Heart right ventricle (tissue), 16 donors: ENCODE results near the gene IL20RA. TPM values are rescaled to one million over a fixed set of nuclear protein-coding genes. Genes with fewer than 3 reads are reported as not detected.
"Not testable (repeated sequence)": the region's sequence is repeated elsewhere in the genome, so short reads cannot be mapped to it uniquely, and the experiment has no call there.

Experiments used
- ATAC-seq, 8 donors: fragments of 200-7000 bp; cut with Tn5 transposase; one replicate each; pipeline ENCODE4 v1.9.1; 2020; ENCODE audit warnings: mild to moderate bottlenecking in 8 of 8, moderate library complexity in 8 of 8, moderate number of reproducible peaks in 1 of 8
- DNase-seq, 2 donors: peaks; one replicate each; pipeline ENCODE4 v3.0.0-alpha.2; 2020
- H3K27ac ChIP-seq, 10 donors: fragments of 200-600 bp; sonication (generic) in 2 of 10; one replicate each; pipeline versions ENCODE4 v1.5.0 to v1.8.0; 2020 to 2022; ENCODE audit warnings: mild to moderate bottlenecking in 3 of 10
- H3K27me3 ChIP-seq, 7 donors: fragments of 200-600 bp; one replicate each; pipeline ENCODE4 v1.8.0; 2021 to 2022; ENCODE audit warnings: mild to moderate bottlenecking in 2 of 7
- H3K36me3 ChIP-seq, 9 donors: fragments of 200-600 bp; sonication (generic) in 1 of 9; one replicate each; pipeline versions ENCODE4 v1.5.0 to v1.8.0; 2020 to 2022; ENCODE audit warnings: mild to moderate bottlenecking in 2 of 9
- H3K4me1 ChIP-seq, 9 donors: fragments of 200-600 bp; sonication (generic) in 1 of 9; one replicate each; pipeline versions ENCODE4 v1.5.0 to v1.8.0; 2020 to 2022; ENCODE audit warnings: mild to moderate bottlenecking in 4 of 9
- H3K4me3 ChIP-seq, 10 donors: fragments of 200-600 bp; sonication (generic) in 2 of 10; one replicate each; pipeline versions ENCODE4 v1.5.0 to v1.8.0; 2020 to 2022; ENCODE audit warnings: mild to moderate bottlenecking in 7 of 10, moderate library complexity in 2 of 10
- H3K9me3 ChIP-seq, 11 donors: fragments of 200-600 bp in 10 of 11; sonication (generic) in 2 of 11; one replicate each; pipeline versions ENCODE4 v1.5.0 to v1.8.0; 2013 to 2022; ENCODE audit warnings: mild to moderate bottlenecking in 2 of 11, control low read depth in 1 of 11, moderate library complexity in 1 of 11
- CTCF ChIP-seq, 9 donors: fragments of 200-600 bp; sonication (generic) in 2 of 9; IDR thresholded peaks; one replicate each; pipeline versions ENCODE4 v1.5.0 to v1.8.0; 2021 to 2022; ENCODE audit warnings: antibody characterized with exemption in 9 of 9, mild to moderate bottlenecking in 5 of 9, moderate library complexity in 1 of 9
- WGBS, 2 donors: extraction: QIAGEN DNeasy Blood & Tissue Kit; methylation state at CpG; one replicate each; pipeline ENCODE4 v1.1.7; 2013; ENCODE audit warnings: inconsistent platforms in 1 of 2; 5-methylcytosine and 5-hydroxymethylcytosine counted together
- intact Hi-C, 10 donors: fragments of 100-400 bp; cut with DNase I; formaldehyde crosslinking; loops; one replicate each; pipeline versions ENCODE4 v1.11.1 to v1.14.2; 2022
- polyA plus RNA-seq, 2 donors: library from polyadenylated mRNA; stranded (reverse); fragments of 200-250 nt; gene quantifications; one replicate each; pipeline ENCODE4 v1.2.3, GENCODE V29; 2013
- total RNA-seq, 10 donors: library from RNA; stranded (reverse); fragmentation: NEBNext Ultra II Directional in 3 of 10; extraction: Animal tissue kit (Norgen Biotek cat#: 25700) in 3 of 10; gene quantifications; one replicate each; pipeline versions ENCODE4 v1.2.1 to v1.2.4, GENCODE V29; 2021 to 2023
- donor health status: Arrhythmogenic right ventricular cardiomyopathy.
- donor health status: ischemic (EF 13 %, LVEDD 7.1; RV severe dilation, severe dysfunction).
- donor health status: healthy with polysubstance abuse.
- donor health status: DM: no; HTN: yes; CAD: no.
- donor health status: DM: no; HTN: no; CAD: no.
- donor health status: ischemic (EF 25% LVEDD 6.9; RV normal size, moderate dysfunction).
- donor health status: ischemic (EF 25% LVEDD 5.7; RV mildly dilated, moderate dysfunction).
- donor health status: healthy.
- donor health status: DM: yes; HTN: yes; CAD: no.
- donor health status: Ischemic cardiomyopathy.
- donor health status: ischemic (EF 35%, LVEDD 5.7; RV mildly dilated, moderate dysfunction).
- donor health status: nonischemic (EF 11% LVEDD 7.7; RV severe dilation, severe dysfunction).
- donor health status: DM: yes; HTN: yes; CAD: no.
- donor health status: PGD.
- donor health status: ischemic (EF 29% LVEDD 5.4; RV normal size, mild dysfunction).
- donor health status: nonischemic (EF 23%, LVEDD 6.1; RV moderate dilation, normal function).

IL20RA gene
- total and polyA plus RNA-seq, 12 donors, result 0.28 to 15.4 (median 2.1) TPM

- WGBS, 2 donors, result 91% methylated on average over 4 of the region's 4 CpGs
- intact Hi-C loops, result loop anchor here in 1 of 10 donors (10.0 kb wide), 1 partner anchor 331 kb away; no protein-coding TSS in a partner anchor
- Histone ChIP-seq H3K4me3 (no peak overlapping the region), H3K9me3 (no peaks in the 10 kb centered on the region), H3K4me1 (no peaks in the 10 kb centered on the region), H3K27me3 (no peaks in the 10 kb centered on the region), H3K36me3 (no peaks in the 10 kb centered on the region), H3K27ac (no peak overlapping the region)
- ATAC-seq, result no peak
- no peak for DNase-seq
- no peak for TF ChIP-seq CTCF (IDR thresholded peaks at IDR 0.05)
Observed at GRCh38 chr6:137084090-137084489, 39.3 kb upstream of the IL20RA start.

- no peak for DNase-seq
- no peaks in the 10 kb centered on the region for H3K9me3 ChIP-seq
- ATAC-seq, result no peak
- no peaks in the 10 kb centered on the region for H3K36me3 ChIP-seq
- H3K27ac ChIP-seq, result no peak overlapping the region
- intact Hi-C loops, result loop anchor here in 1 of 10 donors (10.0 kb wide), 1 partner anchor 333 kb away; no protein-coding TSS in a partner anchor
- no peaks in the 10 kb centered on the region for H3K4me1 ChIP-seq
- no peaks in the 10 kb centered on the region for H3K27me3 ChIP-seq
- no peak overlapping the region for H3K4me3 ChIP-seq
- WGBS, 2 donors, result 89 to 97% methylated on average over 3 of the region's 3 CpGs
- TF ChIP-seq CTCF (IDR thresholded peaks at IDR 0.05), result no peak
Observed at GRCh38 chr6:137081997-137082396, 37.2 kb upstream of the IL20RA start.

- intact Hi-C loops, result loop anchor here in 1 of 10 donors (10.0 kb wide), 1 partner anchor 334 kb away; no protein-coding TSS in a partner anchor
- no peaks in the 10 kb centered on the region for H3K9me3 ChIP-seq
- H3K27me3 ChIP-seq, result no peaks in the 10 kb centered on the region
- ATAC-seq, result no peak
- H3K36me3 ChIP-seq, result no peaks in the 10 kb centered on the region
- TF ChIP-seq CTCF (IDR thresholded peaks at IDR 0.05), result no peak
- no peak overlapping the region for H3K4me3 ChIP-seq
- H3K4me1 ChIP-seq, result no peaks in the 10 kb centered on the region
- no peak overlapping the region for H3K27ac ChIP-seq
- DNase-seq, result no peak
- 70 to 71% methylated on average over 4 of the region's 4 CpGs for WGBS, 2 donors
Observed at GRCh38 chr6:137080711-137081110, 35.9 kb upstream of the IL20RA start.

- Histone ChIP-seq H3K4me3 (no peak overlapping the region), H3K27ac (no peak overlapping the region), H3K27me3 (peaks cover 0 to 5% (median 0%) of the 10 kb centered on the region in 7 donors), H3K36me3 (no peaks in the 10 kb centered on the region), H3K9me3 (peaks cover 0 to 15% (median 0%) of the 10 kb centered on the region in 11 donors), H3K4me1 (no peaks in the 10 kb centered on the region)
- intact Hi-C loops, result loop anchor here in 5 of 10 donors (2.0 to 5.0 kb wide), 5 partner anchors 236 to 566 kb away; no protein-coding TSS in a partner anchor
- peak; percentile 48 to 82 (median 74) for TF ChIP-seq CTCF (IDR thresholded peaks at IDR 0.05)
- 50 to 53% methylated on average over 4 of the region's 4 CpGs for WGBS, 2 donors
- DNase-seq (peak; percentile 54 to 69), ATAC-seq (peak; percentile 83 to 100 (median 96))
Observed at GRCh38 chr6:137076277-137077068, 31.7 kb upstream of the IL20RA start.

GRCh38 chr6:137075790-137076189 is 31.0 kb upstream of the IL20RA start:
- H3K4me1 ChIP-seq, ATAC-seq, DNase-seq, H3K36me3 ChIP-seq, H3K27ac ChIP-seq, H3K4me3 ChIP-seq: not testable (repeated sequence)
- WGBS, 2 donors, result 85 to 90% methylated on average over 3 of the region's 3 CpGs
- Histone ChIP-seq H3K27me3 (peaks cover 0 to 12% (median 0%) of the 10 kb centered on the region in 7 donors), H3K9me3 (peaks cover 0 to 15% (median 0%) of the 10 kb centered on the region in 11 donors)
- intact Hi-C loops, result loop anchor here in 5 of 10 donors (2.0 to 5.0 kb wide), 5 partner anchors 237 to 567 kb away; no protein-coding TSS in a partner anchor
